ENCODE results near the gene PALM3.

Gene PALM3

GRCh38 chr19:14085309-14085995 is 23.6 kb upstream of the PALM3 start, which contains the start of gene C19orf67:
C19orf67 (minus strand) TSS chr19:14085783; CDS start chr19:14085627, 156 bp downstream.
- TF ChIP-seq NFRKB (IDR thresholded peaks at IDR 0.05) (no peak), ZNF384 (IDR thresholded peaks at IDR 0.05) (no peak), LEF1 (IDR thresholded peaks at IDR 0.05; ENCODE audit: borderline replicate concordance) (no peak), TARDBP (IDR thresholded peaks at IDR 0.05) (no peak), ELF4 (IDR thresholded peaks at IDR 0.05) (no peak), FOXM1 (IDR thresholded peaks at IDR 0.05; ENCODE audit: borderline replicate concordance) (no peak), ARNT (IDR thresholded peaks at IDR 0.05) (no peak), FOXA1 (IDR thresholded peaks at IDR 0.05) (no peak), FOXK2 (IDR thresholded peaks at IDR 0.05) (no peak), SP1 (IDR thresholded peaks at IDR 0.05) (no peak), PKNOX1 (IDR thresholded peaks at IDR 0.05) (no peak), SUZ12 (IDR thresholded peaks at IDR 0.05) (no peak), BHLHE40 (IDR thresholded peaks at IDR 0.05; ENCODE audit: borderline replicate concordance) (no peak), CTBP1 (IDR thresholded peaks at IDR 0.05; ENCODE audit: borderline replicate concordance) (no peak), HDGF (IDR thresholded peaks at IDR 0.05; ENCODE audit: borderline replicate concordance) (no peak), L3MBTL2 (conservative IDR thresholded peaks at IDR 0.05) (no peak)
- CTCF ChIA-PET = no interaction called here
- DNase-seq (ENCODE audit: extremely low spot score) = no peak
- POLR2A ChIA-PET = interaction anchor here (1.1 kb wide), 1 partner anchor 12 kb away, joined by 3 read pairs; no protein-coding TSS in a partner anchor

- ChIA-PET CTCF (interaction anchor here (0.6 to 2.3 kb wide), 3 partner anchors 9 to 182 kb away, joined by 3 to 8 read pairs (median 3); no protein-coding TSS in a partner anchor), POLR2A (interaction anchor here (1.1 kb wide), 1 partner anchor 77 kb away, joined by 3 read pairs; the partner anchor contains the start of gene RFX1)
- DNase-seq (ENCODE audit: extremely low spot score) = no peak
- TF ChIP-seq FOXM1 (IDR thresholded peaks at IDR 0.05; ENCODE audit: borderline replicate concordance) (no peak), SUZ12 (IDR thresholded peaks at IDR 0.05) (no peak), ARNT (IDR thresholded peaks at IDR 0.05) (no peak), ZNF384 (IDR thresholded peaks at IDR 0.05) (no peak)
These were observed 20.7 kb upstream of the PALM3 start for GRCh38 chr19:14082675-14082960.

- CTCF ChIA-PET = interaction anchor here (0.6 to 2.3 kb wide), 4 partner anchors 9 to 182 kb away, joined by 3 to 8 read pairs (median 3); no protein-coding TSS in a partner anchor
- DNase-seq (ENCODE audit: extremely low spot score) = no peak
- no peak for TF ChIP-seq CTBP1 (IDR thresholded peaks at IDR 0.05; ENCODE audit: borderline replicate concordance)
- no peak for TF ChIP-seq ZNF384 (IDR thresholded peaks at IDR 0.05)
- TF ChIP-seq NFRKB (IDR thresholded peaks at IDR 0.05) = no peak
- TF ChIP-seq PKNOX1 (IDR thresholded peaks at IDR 0.05) = no peak
- no peak for TF ChIP-seq BHLHE40 (IDR thresholded peaks at IDR 0.05; ENCODE audit: borderline replicate concordance)
- no peak for TF ChIP-seq FOXK2 (IDR thresholded peaks at IDR 0.05)
- no peak for TF ChIP-seq SP1 (IDR thresholded peaks at IDR 0.05)
- no peak for TF ChIP-seq SUZ12 (IDR thresholded peaks at IDR 0.05)
- no peak for TF ChIP-seq TARDBP (IDR thresholded peaks at IDR 0.05)
- no peak for TF ChIP-seq HDGF (IDR thresholded peaks at IDR 0.05; ENCODE audit: borderline replicate concordance)
- no peak for TF ChIP-seq FOXM1 (IDR thresholded peaks at IDR 0.05; ENCODE audit: borderline replicate concordance)
- TF ChIP-seq FOXA1 (IDR thresholded peaks at IDR 0.05) = no peak
- no peak for TF ChIP-seq ARNT (IDR thresholded peaks at IDR 0.05)
- no peak for TF ChIP-seq L3MBTL2 (conservative IDR thresholded peaks at IDR 0.05)
- no peak for TF ChIP-seq LEF1 (IDR thresholded peaks at IDR 0.05; ENCODE audit: borderline replicate concordance)
- TF ChIP-seq ELF4 (IDR thresholded peaks at IDR 0.05) = no peak
- POLR2A ChIA-PET = interaction anchor here (1.1 to 1.3 kb wide), 3 partner anchors 10 to 76 kb away, joined by 3 to 6 read pairs (median 3); partner anchors contain the start of genes ASF1B, MISP3 and RFX1
These were observed 20.2 kb upstream of the PALM3 start for GRCh38 chr19:14081797-14082674.

GRCh38 chr19:14080887-14081796 is 19.3 kb upstream of the PALM3 start:
- POLR2A ChIA-PET = interaction anchor here (1.2 to 1.3 kb wide), 4 partner anchors 9 to 74 kb away, joined by 3 to 6 read pairs (median 4); partner anchors contain the start of genes ASF1B, IL27RA and MISP3
- TF ChIP-seq FOXA1 (IDR thresholded peaks at IDR 0.05) (no peak), ARNT (IDR thresholded peaks at IDR 0.05) (no peak), SUZ12 (IDR thresholded peaks at IDR 0.05) (no peak), TARDBP (IDR thresholded peaks at IDR 0.05) (no peak), CTBP1 (IDR thresholded peaks at IDR 0.05; ENCODE audit: borderline replicate concordance) (no peak), LEF1 (IDR thresholded peaks at IDR 0.05; ENCODE audit: borderline replicate concordance) (no peak), ZNF384 (IDR thresholded peaks at IDR 0.05) (peak; percentile 54; the same call in 1 of the 2 replicates), ELF4 (IDR thresholded peaks at IDR 0.05) (peak; percentile 82), FOXK2 (IDR thresholded peaks at IDR 0.05) (no peak), SP1 (IDR thresholded peaks at IDR 0.05) (no peak), NFRKB (IDR thresholded peaks at IDR 0.05) (no peak), BHLHE40 (IDR thresholded peaks at IDR 0.05; ENCODE audit: borderline replicate concordance) (no peak), HDGF (IDR thresholded peaks at IDR 0.05; ENCODE audit: borderline replicate concordance) (no peak), FOXM1 (IDR thresholded peaks at IDR 0.05; ENCODE audit: borderline replicate concordance) (no peak), PKNOX1 (IDR thresholded peaks at IDR 0.05) (peak; percentile 66; the same call in 1 of the 2 replicates), L3MBTL2 (conservative IDR thresholded peaks at IDR 0.05) (no peak)
- CTCF ChIA-PET = interaction anchor here (0.6 kb wide), 1 partner anchor 47 kb away, joined by 3 read pairs; no protein-coding TSS in a partner anchor
- peak; percentile 96 for DNase-seq (ENCODE audit: extremely low spot score)
